OCI-M2 (cell line): ENCODE measurements around the gene ILF3.
"Not testable (repeated sequence)": the region's sequence is repeated elsewhere in the genome, so short reads cannot be mapped to it uniquely, and the experiment has no call there.

Experiments
- DNase-seq: peaks from one replicate; lab custom pipeline; 2025; ENCODE audit not compliant: unreplicated experiment; lab: John Stamatoyannopoulos, UW

The ILF3 gene

GRCh38 chr19:10671922-10672321 is 17.8 kb downstream of the ILF3 start:
- not testable (repeated sequence) for DNase-seq

- not testable (repeated sequence) for DNase-seq
These were observed 21.1 kb downstream of the ILF3 start for GRCh38 chr19:10675214-10675613.

DNA sequence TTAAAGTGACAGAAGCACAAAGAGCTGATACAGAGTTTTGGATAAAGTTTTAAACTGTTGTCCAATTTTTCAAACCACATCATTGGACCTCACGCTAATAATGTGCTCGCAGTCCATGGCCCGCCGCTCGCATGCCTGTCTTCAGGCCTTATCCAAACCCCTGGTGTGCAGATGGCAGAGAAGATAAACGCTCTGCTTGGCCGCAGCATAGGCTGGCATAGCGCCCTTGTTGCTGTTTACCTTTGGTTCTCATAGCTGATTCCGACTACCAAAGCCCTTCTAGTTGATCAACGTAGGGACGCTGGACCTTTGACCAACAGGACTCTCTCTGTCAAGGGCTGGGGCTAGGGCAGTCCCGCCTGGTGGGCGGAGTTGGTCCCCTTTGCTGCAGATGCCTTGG is 23.6 kb downstream of the ILF3 start:
- DNase-seq = no peak

DNA sequence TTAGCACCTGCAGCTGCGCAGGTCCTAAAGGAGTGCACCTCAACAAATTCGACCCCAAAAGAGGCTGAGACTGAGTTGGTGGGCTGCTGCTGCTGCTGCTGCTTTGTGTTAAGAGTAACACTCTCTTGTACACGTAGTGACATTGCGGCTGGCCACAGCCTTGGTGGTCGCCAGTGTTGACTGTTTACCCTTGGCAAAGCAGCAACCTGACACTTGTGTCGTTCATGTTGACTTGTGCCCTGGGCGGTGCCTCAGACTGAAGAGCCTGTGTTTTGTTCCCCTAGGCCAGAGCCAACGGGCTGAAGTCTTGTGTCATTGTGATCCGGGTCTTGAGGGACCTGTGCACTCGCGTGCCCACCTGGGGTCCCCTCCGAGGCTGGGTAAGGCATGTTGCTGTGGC is 24.7 kb downstream of the ILF3 start:
- DNase-seq = no peak

DNA sequence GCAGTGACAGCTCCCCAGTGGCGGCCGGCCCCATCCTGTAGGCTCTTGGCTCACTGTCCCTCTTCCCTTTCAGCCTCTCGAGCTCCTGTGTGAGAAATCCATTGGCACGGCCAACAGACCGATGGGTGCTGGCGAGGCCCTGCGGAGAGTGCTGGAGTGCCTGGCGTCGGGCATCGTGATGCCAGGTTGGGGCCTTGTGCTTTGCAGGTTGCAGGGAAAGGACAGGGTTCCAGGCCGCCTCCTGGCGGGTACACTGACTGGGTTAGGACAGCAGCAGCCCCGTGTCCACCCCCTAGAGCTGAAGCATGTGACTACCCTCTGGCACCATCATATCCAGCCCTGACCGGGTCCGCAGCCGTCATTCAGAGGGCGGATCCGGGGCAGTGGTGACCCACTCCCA is 25.6 kb downstream of the ILF3 start:
- DNase-seq = no peak

- no peak for DNase-seq
These were observed 26.5 kb downstream of the ILF3 start for GRCh38 chr19:10680545-10681135.

GRCh38 chr19:10681658-10682057 is 27.5 kb downstream of the ILF3 start:
- no peak for DNase-seq

- DNase-seq = no peak
These were observed 28.4 kb downstream of the ILF3 start for GRCh38 chr19:10682397-10683063.

- no peak for DNase-seq
These were observed 28.9 kb downstream of the ILF3 start for GRCh38 chr19:10683064-10683426.

- no peak for DNase-seq
These were observed 29.4 kb downstream of the ILF3 start for GRCh38 chr19:10683582-10683981.

- DNase-seq = no peak
These were observed 31.1 kb downstream of the ILF3 start for GRCh38 chr19:10685210-10685609.

GRCh38 chr19:10686193-10686592 is 32.0 kb downstream of the ILF3 start:
- DNase-seq = no peak

DNA sequence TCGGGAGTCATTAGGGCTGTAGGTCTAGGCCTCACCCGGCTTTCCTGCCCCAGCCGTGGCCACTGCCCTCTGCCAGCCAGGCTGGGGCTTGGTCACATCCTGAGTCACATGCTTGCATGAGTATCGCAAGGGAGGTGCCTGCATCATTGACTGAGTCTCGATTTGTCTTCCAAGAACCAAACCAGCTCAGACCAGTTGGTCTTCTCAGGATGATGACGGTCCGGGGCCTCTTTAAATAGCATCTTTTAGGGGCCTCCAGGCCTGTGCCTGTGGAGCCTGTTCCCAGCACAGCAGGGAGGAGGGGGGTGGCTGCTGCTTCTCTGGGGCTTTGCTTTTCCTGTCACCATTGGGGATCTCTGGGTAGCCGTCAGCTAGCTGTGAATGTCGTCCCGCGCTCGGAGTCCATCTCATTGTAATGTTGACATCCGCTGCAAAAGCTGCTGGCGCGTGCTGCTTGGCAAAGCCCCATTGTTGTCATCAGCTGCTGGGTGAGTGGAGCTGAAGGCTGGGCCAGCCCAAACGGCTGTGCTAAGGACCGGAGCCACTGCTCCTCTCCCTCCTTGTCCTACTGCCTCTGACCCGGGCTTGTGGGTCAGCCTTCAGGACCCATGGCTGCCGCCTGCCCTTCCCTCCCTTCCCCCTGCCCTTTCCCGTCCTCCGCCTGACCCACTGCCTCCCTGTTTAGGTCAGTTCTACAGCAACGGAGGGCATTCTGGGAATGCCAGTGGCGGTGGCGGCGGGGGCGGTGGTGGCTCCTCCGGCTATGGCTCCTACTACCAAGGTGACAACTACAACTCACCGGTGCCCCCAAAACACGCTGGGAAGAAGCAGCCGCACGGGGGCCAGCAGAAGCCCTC is 32.7 kb downstream of the ILF3 start:
- DNase-seq = no peak

GRCh38 chr19:10687518-10688288 is 33.6 kb downstream of the ILF3 start:
- no peak for DNase-seq

DNA sequence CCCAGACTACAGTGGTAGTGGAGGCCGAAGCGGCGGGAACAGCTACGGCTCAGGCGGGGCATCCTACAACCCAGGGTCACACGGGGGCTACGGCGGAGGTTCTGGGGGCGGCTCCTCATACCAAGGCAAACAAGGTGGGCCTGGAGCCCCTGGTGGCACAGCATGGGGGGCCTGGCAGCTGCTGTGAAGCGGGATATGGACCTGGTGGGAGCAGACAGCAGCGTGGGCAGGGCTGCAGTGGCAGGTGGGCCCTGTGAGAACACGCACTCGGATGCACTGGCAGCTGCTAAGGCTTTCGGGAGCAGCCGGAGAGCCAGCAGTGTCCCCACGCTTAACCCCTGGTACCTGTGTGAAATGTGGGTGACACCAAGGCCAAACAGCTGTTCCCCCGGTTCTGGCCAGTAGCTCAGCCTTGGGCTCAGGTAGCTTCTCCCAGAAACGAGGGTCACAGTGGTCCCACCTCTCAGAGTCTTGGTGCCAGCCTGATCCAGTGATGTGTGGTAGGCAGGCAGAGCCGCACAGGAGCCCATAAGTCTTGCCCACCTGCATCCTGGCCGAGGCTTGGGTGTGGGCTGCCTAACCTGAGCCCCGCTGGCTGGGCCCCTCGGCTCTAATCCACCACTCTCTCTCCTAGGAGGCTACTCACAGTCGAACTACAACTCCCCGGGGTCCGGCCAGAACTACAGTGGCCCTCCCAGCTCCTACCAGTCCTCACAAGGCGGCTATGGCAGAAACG is 34.6 kb downstream of the ILF3 start:
- DNase-seq = no peak

GRCh38 chr19:10690341-10690781 is 36.2 kb downstream of the ILF3 start:
- DNase-seq = no peak

- no peak for DNase-seq
These were observed 37.2 kb downstream of the ILF3 start for GRCh38 chr19:10691178-10691881.

- no peak for DNase-seq
These were observed 37.7 kb downstream of the ILF3 start for GRCh38 chr19:10691883-10692282.

- no peak for DNase-seq
These were observed 38.6 kb downstream of the ILF3 start for GRCh38 chr19:10692673-10693264.
